WERI-Rb-1 (cell line): ENCODE measurements around the gene PIN1.
"Not testable (repeated sequence)": the region's sequence is repeated elsewhere in the genome, so short reads cannot be mapped to it uniquely, and the experiment has no call there.

ENCODE experiments used
- DNase-seq: peaks from one replicate; pipeline ENCODE4 v3.0.0-alpha.2; 2020
- H3K27ac ChIP-seq: fragments of 250-450 bp; sonication (Bioruptor Pico); 2 replicates; pipeline ENCODE4 v1.5.1; 2020; ENCODE audit warnings: mild to moderate bottlenecking, moderate library complexity
- H3K27me3 ChIP-seq: fragments of 250-450 bp; sonication (Bioruptor Pico); 2 replicates; pipeline ENCODE4 v1.5.1; 2021; ENCODE audit warnings: mild to moderate bottlenecking, low read depth, moderate library complexity; ENCODE audit not compliant: insufficient read depth, severe bottlenecking
- H3K36me3 ChIP-seq: fragments of 250-450 bp; sonication (Bioruptor Pico); 2 replicates; pipeline ENCODE4 v1.5.1; 2020; ENCODE audit warnings: mild to moderate bottlenecking, moderate library complexity
- H3K4me3 ChIP-seq: 2 replicates; pipeline ENCODE4 v1.5.1; 2011; ENCODE audit warnings: low read depth, mild to moderate bottlenecking, control low read depth, low read length
- H3K9me3 ChIP-seq: fragments of 250-450 bp; sonication (Bioruptor Pico); 2 replicates; pipeline ENCODE4 v1.5.1; 2021; ENCODE audit warnings: mild to moderate bottlenecking, moderate library complexity; ENCODE audit not compliant: severe bottlenecking
- CTCF ChIP-seq: IDR thresholded peaks from 2 replicates; pipeline ENCODE4 v1.5.1; 2011; ENCODE audit warnings: low read depth, mild to moderate bottlenecking, control low read depth, inconsistent platforms, low read length

Gene PIN1

GRCh38 chr19:9834726-9835506, at the start of gene PIN1:
Gene PIN1 (plus strand): TSS chr19:9835318. CDS start chr19:9835345, 27 bp downstream.
- Histone ChIP-seq H3K36me3 (peaks cover 32% of the 10 kb centered on the region), H3K4me3 (peak within 1 kb of the TSS; percentile 92), H3K27me3 (no peaks in the 10 kb centered on the region), H3K9me3 (no peaks in the 10 kb centered on the region), H3K27ac (peak within 1 kb of the TSS; percentile 86)
- TF ChIP-seq CTCF, result peak; percentile 49
- peak; percentile 99 for DNase-seq

- Histone ChIP-seq H3K36me3 (no peaks in the 10 kb centered on the region), H3K4me3 (peak overlapping the region; percentile 67), H3K27ac (peak overlapping the region; percentile 97), H3K27me3 (no peaks in the 10 kb centered on the region), H3K9me3 (no peaks in the 10 kb centered on the region)
- no peak for TF ChIP-seq CTCF
- peak; percentile 99 for DNase-seq
Observed at GRCh38 chr19:9785367-9786331, 49.5 kb upstream of the PIN1 start.

- Histone ChIP-seq H3K4me3 (peak overlapping the region; percentile 67), H3K27ac (peak overlapping the region; percentile 97), H3K36me3 (no peaks in the 10 kb centered on the region), H3K9me3 (no peaks in the 10 kb centered on the region), H3K27me3 (no peaks in the 10 kb centered on the region)
- TF ChIP-seq CTCF, result no peak
- no peak for DNase-seq
Observed at GRCh38 chr19:9786342-9786741, 48.8 kb upstream of the PIN1 start.

GRCh38 chr19:9786819-9787218, 48.3 kb upstream of the PIN1 start:
- no peak for DNase-seq
- no peaks in the 10 kb centered on the region for H3K36me3 ChIP-seq
- H3K27ac ChIP-seq, result peak overlapping the region; percentile 97
- H3K27me3 ChIP-seq, result no peaks in the 10 kb centered on the region
- no peak for TF ChIP-seq CTCF
- no peak overlapping the region for H3K4me3 ChIP-seq
- no peaks in the 10 kb centered on the region for H3K9me3 ChIP-seq

GRCh38 chr19:9788604-9789003, 46.5 kb upstream of the PIN1 start:
- H3K27me3 ChIP-seq, H3K9me3 ChIP-seq, H3K27ac ChIP-seq, DNase-seq, H3K36me3 ChIP-seq, H3K4me3 ChIP-seq: not testable (repeated sequence)

- TF ChIP-seq CTCF, result no peak
- Histone ChIP-seq H3K36me3 (no peaks in the 10 kb centered on the region; the same call in 1 of the 2 replicates), H3K9me3 (no peaks in the 10 kb centered on the region), H3K27ac (no peak overlapping the region), H3K27me3 (no peaks in the 10 kb centered on the region), H3K4me3 (no peak overlapping the region)
- no peak for DNase-seq
Observed at GRCh38 chr19:9789066-9789465, 46.1 kb upstream of the PIN1 start.

GRCh38 chr19:9789579-9789978, 45.5 kb upstream of the PIN1 start:
- not testable (repeated sequence) for H3K4me3 ChIP-seq, H3K9me3 ChIP-seq, H3K36me3 ChIP-seq, H3K27me3 ChIP-seq, DNase-seq
- peak overlapping the region; percentile 12 for H3K27ac ChIP-seq

GRCh38 chr19:9791073-9791367, 44.1 kb upstream of the PIN1 start:
- H3K4me3 ChIP-seq, result peak overlapping the region; percentile 40
- not testable (repeated sequence) for H3K9me3 ChIP-seq, DNase-seq, H3K27me3 ChIP-seq, H3K36me3 ChIP-seq
- H3K27ac ChIP-seq, result peak overlapping the region; percentile 55
